Activated T-helper 2 cell treated with anti-CD3 and anti-CD28 coated beads, Interferon-gamma antibody, Interleukin-2, Interleukin-4, amounts not matched to agents 10 μg/mL and 5 μg/mL and 100 μg/mL, durations not matched to agents 14 hours and 24 hours and 36 hours (primary cell): ENCODE measurements around the gene CFAP97D2. TPM values are rescaled to one million over a fixed set of nuclear protein-coding genes. Genes with fewer than 3 reads are reported as not detected.
A peak's percentile ranks its signal among the peaks of the same experiment; 100 is the strongest.
"Not testable (repeated sequence)": the region's sequence is repeated elsewhere in the genome, so short reads cannot be mapped to it uniquely, and the experiment has no call there.

ENCODE experiments used
- DNase-seq: peaks from one replicate; pipeline ENCODE4 v3.0.0; 2021; ENCODE audit warnings: low spot score
- H3K27ac Mint-ChIP-seq: one replicate; pipeline ENCODE4 v1.8.0; 2021; ENCODE audit warnings: mixed read lengths
- H3K27me3 Mint-ChIP-seq: one replicate; pipeline ENCODE4 v1.8.0; 2021; ENCODE audit warnings: low read depth, mixed read lengths
- H3K36me3 Mint-ChIP-seq: one replicate; pipeline ENCODE4 v1.8.0; 2021; ENCODE audit warnings: low read depth, mixed read lengths
- H3K4me1 Mint-ChIP-seq: one replicate; pipeline ENCODE4 v1.8.0; 2021; ENCODE audit warnings: low read depth, mixed read lengths
- H3K4me3 Mint-ChIP-seq: one replicate; pipeline ENCODE4 v1.8.0; 2021; ENCODE audit warnings: low read depth, mild to moderate bottlenecking, moderate library complexity, mixed read lengths
- H3K9me3 Mint-ChIP-seq: one replicate; pipeline ENCODE4 v1.8.0; 2021; ENCODE audit warnings: mixed read lengths
- intact Hi-C: fragments of 100-400 bp; cut with micrococcal nuclease; formaldehyde crosslinking; loops from one replicate; pipeline ENCODE4 v1.15.1; 2023
- total RNA-seq: library from RNA; stranded (reverse); gene quantifications from 2 replicates; pipeline ENCODE4 v1.2.3, GENCODE V29; 2022

The CFAP97D2 gene
- total RNA-seq, 1 donor from 2014 or later = not detected

DNA sequence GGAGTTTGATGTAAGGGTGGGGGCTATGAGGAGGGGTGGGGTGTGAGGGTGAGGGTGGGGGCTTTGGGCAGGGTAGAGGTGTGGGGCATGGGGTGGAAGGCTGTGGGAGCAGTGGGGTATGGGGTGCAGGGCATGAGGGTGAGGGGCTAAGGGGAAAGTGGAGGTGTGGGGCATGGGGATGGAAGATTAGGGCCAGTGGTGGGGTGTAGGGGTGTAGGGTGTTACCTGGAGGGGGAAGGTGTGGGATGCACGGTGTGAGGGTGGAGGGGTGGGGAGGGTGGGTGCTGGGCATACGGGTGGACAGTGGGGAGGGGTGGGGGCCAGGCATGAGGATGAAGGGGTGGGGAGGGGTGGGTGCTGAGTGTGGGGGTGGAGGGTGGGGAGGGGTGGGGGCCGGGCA is 23.7 kb upstream of the CFAP97D2 start:
- no peak for DNase-seq
- peaks cover 43% of the 10 kb centered on the region for H3K4me1 Mint-ChIP-seq
- no peak overlapping the region for H3K4me3 Mint-ChIP-seq
- H3K9me3 Mint-ChIP-seq = no peaks in the 10 kb centered on the region
- peaks cover 23% of the 10 kb centered on the region for H3K27me3 Mint-ChIP-seq
- intact Hi-C loops = no loop called here
- no peaks in the 10 kb centered on the region for H3K36me3 Mint-ChIP-seq
- no peak overlapping the region for H3K27ac Mint-ChIP-seq

DNA sequence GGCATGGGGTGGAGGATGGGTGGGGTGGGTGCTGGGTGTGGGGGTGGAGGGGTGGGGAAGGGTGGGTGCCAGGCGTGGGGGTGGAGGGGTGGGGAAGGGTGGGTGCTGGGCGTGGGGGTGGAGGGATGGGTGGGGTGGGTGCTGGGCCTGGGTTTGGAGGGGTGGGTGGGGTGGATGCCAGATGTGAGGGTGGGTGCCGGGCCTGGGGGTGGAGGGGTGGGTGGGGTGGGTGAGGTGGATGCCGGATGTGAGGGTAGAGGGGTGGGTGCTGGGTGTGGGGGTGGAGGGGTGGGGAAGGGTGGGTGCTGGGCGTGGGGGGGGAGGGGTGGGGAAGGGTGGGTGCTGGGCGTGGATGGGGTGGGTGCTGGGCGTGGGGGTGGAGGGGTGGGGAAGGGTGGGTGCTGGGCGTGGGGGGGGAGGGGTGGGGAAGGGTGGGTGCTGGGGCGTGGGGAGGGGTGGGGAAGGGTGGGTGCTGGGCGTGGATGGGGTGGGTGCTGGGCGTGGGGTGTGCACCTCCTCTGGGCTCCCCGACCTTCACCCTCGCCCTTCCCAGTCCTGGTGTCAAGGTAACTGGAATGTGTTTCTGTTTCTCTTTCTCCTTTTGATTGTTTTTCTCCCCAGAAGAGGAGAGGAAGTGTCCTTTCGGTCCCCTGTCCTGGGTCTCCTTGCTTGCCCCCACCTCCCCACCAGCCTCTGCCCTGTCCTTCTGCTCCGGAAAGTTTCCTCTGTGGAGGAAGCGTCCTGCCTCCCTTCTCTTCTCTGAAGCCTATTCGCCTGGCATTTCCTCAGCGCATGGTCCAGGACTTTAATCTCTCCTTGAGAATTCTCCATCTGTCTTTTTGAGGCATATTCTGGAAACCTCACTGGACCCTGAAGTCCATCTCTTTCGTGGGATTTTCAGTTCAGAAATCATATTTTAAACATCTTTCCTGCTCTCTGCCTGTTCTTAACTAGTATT is 22.9 kb upstream of the CFAP97D2 start:
- Mint-ChIP-seq H3K9me3 (no peaks in the 10 kb centered on the region), H3K36me3 (no peaks in the 10 kb centered on the region), H3K27ac (peak overlapping the region; percentile 50), H3K4me1 (peaks cover 39% of the 10 kb centered on the region), H3K4me3 (peak overlapping the region; percentile 57), H3K27me3 (peaks cover 29% of the 10 kb centered on the region)
- intact Hi-C loops = no loop called here
- DNase-seq = no peak

DNA sequence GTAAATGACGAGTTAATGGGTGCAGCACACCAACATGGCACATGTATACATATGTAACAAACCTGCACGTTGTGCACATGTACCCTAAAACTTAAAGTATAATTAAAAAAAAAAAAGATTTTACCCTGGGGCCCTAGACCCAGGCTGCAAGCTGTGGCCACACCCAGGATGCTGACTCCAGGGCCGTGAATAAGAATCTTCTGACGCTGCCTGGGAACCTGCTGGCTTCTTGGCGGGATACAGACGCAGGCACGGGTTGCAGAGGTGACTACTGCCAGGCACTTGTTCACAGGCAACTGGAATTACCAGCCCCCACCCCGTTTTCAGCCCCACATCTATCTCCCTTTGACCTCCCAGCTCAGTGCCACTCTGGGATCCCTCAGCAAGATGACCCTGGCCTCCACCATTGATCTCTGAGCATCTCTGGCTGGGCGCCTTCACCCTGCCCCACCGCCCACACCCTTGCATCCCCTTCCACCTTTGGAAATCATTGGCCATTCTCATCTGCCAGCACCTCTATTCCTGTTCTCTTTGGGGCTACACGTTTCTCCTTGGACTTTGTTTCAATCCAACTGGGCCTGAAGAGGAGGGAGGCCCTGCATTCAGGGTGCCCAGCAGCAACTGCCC is 21.1 kb upstream of the CFAP97D2 start:
- Mint-ChIP-seq H3K27me3 (peaks cover 34% of the 10 kb centered on the region), H3K27ac (no peak overlapping the region), H3K9me3 (no peaks in the 10 kb centered on the region), H3K36me3 (no peaks in the 10 kb centered on the region), H3K4me3 (no peak overlapping the region), H3K4me1 (peaks cover 45% of the 10 kb centered on the region)
- no peak for DNase-seq
- intact Hi-C loops = no loop called here

DNA sequence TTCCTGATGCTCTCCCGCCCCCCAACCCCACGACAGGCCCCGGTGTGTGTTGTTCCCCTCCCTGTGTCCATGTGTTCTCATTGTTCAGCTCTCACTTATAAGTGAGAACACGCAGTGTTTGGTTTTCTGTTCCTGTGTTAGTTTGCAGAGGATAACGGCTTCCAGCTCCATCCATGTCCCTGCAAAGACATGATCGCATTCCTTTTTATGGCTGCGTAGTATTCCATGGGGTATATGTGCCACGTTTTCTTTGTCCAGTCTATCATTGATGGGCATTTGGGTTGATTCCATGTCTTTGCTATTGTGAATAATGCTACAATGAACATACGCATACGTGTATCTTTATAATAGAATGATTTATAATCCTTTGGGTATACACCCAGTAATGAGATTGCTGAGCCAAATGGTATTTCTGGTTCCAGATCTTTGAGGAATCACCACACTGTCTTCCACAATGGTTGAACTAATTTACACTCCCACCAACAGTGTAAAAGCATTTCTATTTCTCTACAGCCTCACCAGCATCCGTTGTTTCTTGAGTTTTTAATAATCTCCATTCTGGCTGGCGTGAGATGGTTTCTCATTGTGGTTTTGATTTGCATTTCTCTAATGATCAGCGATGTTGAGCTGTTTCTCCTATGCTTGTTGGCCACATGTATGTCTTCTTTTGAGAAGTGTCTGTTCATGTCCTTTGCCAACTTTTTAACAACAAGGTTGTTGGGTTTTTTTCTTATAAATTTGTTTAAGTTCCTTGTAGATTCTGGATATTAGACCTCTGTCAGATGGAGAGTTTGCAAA is 20.0 kb upstream of the CFAP97D2 start:
- intact Hi-C loops, H3K4me3 Mint-ChIP-seq, H3K9me3 Mint-ChIP-seq, DNase-seq, H3K27ac Mint-ChIP-seq, H3K36me3 Mint-ChIP-seq: not testable (repeated sequence)
- Mint-ChIP-seq H3K27me3 (peaks cover 31% of the 10 kb centered on the region), H3K4me1 (peaks cover 38% of the 10 kb centered on the region)

DNA sequence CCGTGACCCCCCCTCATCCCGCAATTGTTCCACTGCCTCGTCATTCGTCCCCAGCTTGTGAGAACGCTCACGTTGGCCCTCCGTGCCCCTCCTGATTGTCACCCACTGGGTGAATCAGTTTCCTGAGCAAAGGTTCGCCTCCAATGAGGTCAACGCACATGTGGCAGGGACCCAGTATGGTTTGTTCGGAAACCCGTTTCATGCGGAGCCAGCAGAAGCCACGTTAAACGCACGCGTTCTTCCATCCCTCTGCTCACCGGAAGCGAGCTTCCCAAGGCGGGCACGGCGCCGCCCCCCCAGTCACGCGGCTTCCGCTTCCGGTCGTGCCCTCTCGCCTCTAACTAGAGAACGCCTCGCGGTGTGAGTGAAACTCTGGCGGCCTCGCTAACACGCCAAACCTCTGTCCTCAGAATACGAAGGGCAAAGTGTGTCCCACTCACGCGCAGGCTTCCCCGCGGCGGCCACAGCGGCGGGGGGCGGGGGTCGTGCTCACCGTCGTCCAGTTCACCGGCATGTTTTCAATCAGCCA is 18.0 kb upstream of the CFAP97D2 start:
- Mint-ChIP-seq H3K27ac (no peak overlapping the region), H3K9me3 (no peaks in the 10 kb centered on the region), H3K36me3 (no peaks in the 10 kb centered on the region), H3K4me1 (peaks cover 32% of the 10 kb centered on the region), H3K27me3 (peaks cover 31% of the 10 kb centered on the region), H3K4me3 (no peak overlapping the region)
- intact Hi-C loops = no loop called here
- DNase-seq = no peak

DNA sequence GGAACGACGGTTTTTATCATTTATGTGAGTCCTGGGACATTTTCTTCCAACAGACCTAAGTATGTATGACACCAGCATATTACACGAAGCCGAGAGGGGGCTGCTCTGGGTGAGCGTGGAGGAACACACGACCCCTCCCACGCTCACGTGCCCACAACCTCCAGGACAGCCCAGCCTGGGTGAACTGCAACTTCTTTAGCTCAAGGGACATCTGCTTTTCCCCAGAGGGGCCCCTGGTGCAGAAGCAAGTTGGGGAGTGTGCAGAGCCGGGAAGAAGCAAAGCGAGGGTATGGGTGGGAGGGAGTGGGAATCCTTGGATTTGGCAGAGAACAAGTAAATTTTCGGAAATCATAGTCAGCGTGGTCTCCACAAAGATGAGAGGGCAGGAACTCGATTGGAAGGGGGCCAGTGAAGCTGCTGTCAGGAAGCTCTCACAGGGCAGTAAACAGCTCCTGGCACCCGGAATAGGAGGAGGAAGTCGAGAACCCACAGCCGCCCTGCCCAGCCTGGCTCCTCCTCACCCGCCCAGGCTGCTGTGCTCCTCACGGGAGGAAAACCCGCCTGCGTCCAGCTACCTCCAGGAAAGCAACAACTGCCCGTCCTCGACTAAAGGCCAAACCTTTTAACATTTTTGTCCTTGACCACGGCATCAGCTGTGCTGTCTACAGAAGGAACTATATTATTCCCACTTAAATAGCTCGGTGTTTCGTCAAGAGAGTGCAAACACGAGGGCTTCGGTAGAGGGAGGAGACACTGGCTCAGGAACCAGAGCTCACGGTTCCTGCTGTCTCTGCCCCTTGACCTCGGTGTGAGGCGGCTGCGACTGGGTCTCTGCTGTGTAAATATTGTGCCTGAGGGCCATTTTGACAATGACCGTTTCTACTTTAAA is 17.2 kb upstream of the CFAP97D2 start:
- Mint-ChIP-seq H3K27me3 (peaks cover 31% of the 10 kb centered on the region), H3K4me1 (peaks cover 28% of the 10 kb centered on the region)
- intact Hi-C loops = no loop called here

DNA sequence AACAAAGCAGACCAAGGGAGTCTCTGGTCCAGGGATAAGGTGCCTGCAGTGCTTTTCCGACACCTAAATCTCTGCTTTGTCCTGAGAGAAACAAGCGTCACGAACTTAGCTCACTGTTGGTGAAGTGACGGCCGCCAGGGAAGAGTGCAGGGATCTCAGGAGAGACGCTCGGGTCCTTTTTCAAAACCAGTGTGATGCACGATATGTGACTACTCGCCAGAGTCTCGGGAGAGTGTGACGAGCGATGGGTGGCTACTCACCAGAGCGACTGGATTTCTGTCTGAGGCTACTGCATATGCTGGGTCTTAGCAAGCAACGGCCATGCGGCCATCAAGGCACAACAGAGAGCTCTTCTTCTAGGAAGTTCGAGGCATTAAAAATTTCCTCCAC is 16.5 kb upstream of the CFAP97D2 start:
- H3K4me1 Mint-ChIP-seq = peaks cover 24% of the 10 kb centered on the region
- peaks cover 33% of the 10 kb centered on the region for H3K27me3 Mint-ChIP-seq
- no peak overlapping the region for H3K4me3 Mint-ChIP-seq
- H3K9me3 Mint-ChIP-seq = no peaks in the 10 kb centered on the region
- H3K27ac Mint-ChIP-seq = no peak overlapping the region
- intact Hi-C loops = no loop called here
- H3K36me3 Mint-ChIP-seq = no peaks in the 10 kb centered on the region
- no peak for DNase-seq

More for the DNA sequence above, 17.2 kb upstream of the CFAP97D2 start:
- H3K27ac Mint-ChIP-seq = no peak overlapping the region
- no peaks in the 10 kb centered on the region for H3K9me3 Mint-ChIP-seq
- DNase-seq = no peak
- H3K36me3 Mint-ChIP-seq = no peaks in the 10 kb centered on the region
- no peak overlapping the region for H3K4me3 Mint-ChIP-seq

DNA sequence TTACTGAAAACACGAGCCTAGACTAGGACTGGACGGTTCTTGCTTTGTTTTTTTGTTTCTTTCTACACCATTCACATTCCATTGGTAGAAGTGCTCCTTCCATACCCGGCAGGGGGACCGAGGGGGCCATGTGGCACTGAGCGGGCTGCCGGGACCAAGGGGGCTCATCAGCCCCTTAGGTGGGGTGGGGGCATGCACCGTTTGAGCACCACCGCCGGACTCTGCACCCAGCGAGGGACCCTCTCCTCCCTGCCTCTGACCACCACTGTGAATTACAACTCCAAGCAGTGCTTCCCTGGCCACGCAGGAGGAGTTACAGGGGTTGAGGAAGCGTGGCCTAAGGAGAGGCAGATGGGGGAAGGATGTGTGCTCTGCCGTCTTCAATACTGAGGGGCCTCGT is 15.0 kb upstream of the CFAP97D2 start:
- Mint-ChIP-seq H3K9me3 (no peaks in the 10 kb centered on the region), H3K27ac (no peak overlapping the region), H3K27me3 (peaks cover 30% of the 10 kb centered on the region), H3K36me3 (no peaks in the 10 kb centered on the region), H3K4me1 (peaks cover 18% of the 10 kb centered on the region), H3K4me3 (no peak overlapping the region)
- intact Hi-C loops = no loop called here
- DNase-seq = no peak

DNA sequence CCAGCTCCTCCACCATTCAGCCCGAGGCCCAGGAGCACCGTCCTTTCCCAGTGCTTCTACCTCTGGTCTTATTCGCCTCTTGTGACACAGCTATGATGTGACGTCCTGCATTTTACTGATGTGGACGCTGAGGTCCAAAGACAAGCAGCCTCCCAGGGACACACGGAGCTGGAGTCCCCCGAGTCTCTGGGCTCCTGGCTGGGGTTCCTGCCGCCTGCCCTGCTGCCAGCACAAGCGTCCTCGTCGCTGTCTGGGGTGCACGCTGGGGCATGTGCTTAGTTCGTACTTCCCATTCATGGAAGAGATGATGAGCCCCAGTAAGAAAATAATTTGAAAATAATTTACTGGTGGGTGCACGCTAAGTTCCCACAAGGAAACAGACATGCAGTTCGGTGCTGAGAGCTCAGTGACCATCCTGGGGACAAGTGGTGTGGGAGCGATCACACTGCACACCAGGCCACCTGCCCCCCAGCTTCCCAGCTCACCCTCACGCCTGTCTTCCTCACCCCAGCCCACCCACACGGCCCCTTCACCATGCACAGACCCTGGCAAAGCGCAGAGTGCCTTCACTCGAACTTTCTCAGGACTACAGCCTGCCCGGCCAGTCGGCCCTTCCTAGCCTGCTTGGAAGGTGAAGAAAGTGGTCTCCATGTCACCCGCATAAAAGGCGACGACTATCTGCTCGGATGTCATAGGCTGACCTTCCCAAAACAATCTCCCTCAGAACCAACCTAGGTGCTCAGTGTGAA is 14.2 kb upstream of the CFAP97D2 start:
- H3K27ac Mint-ChIP-seq = no peak overlapping the region
- H3K4me1 Mint-ChIP-seq = peaks cover 18% of the 10 kb centered on the region
- H3K9me3 Mint-ChIP-seq = no peaks in the 10 kb centered on the region
- no peak for DNase-seq
- intact Hi-C loops = no loop called here
- no peak overlapping the region for H3K4me3 Mint-ChIP-seq
- no peaks in the 10 kb centered on the region for H3K36me3 Mint-ChIP-seq
- peaks cover 24% of the 10 kb centered on the region for H3K27me3 Mint-ChIP-seq

DNA sequence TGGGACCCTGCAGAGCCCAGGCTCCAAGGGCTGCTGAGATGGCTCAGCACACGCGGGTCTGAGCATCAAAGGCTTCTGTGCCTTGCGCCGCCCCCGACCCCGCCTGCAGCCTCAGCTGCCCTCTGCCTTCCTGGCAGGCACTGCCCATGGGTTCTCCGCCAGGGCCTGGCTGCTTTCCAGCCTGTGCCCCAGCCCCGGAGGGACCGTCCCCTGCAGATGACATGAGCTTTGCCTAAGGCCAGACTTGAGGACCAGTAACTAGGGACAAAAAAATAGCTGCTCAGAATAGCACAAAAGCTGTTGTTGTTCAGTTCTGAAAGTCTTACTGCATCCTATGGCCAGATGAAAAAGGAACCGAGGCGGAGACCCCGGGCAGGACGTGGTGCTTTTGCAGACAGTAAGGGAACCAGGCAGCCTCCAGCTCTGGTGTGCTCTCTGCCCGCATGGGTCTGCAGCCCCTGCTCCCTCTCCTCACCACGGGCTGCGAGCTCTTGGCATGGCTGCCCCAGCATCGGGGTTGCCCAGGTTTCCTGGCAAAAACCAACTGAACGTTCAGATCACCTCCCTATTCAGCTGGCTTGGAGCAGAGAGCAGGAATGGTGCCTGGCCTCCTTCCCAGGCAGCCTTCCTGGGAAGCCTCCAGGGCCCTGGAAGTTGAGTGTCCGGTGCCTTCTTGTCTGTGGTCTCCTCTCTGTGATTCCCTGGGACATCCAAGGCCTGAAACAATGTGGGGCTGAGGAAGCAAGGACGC is 12.5 kb upstream of the CFAP97D2 start:
- intact Hi-C loops = no loop called here
- peaks cover 17% of the 10 kb centered on the region for H3K27me3 Mint-ChIP-seq
- H3K36me3 Mint-ChIP-seq = no peaks in the 10 kb centered on the region
- DNase-seq = no peak
- peaks cover 11% of the 10 kb centered on the region for H3K4me1 Mint-ChIP-seq
- H3K4me3 Mint-ChIP-seq = no peak overlapping the region
- no peak overlapping the region for H3K27ac Mint-ChIP-seq
- peaks cover under 1% of the 10 kb centered on the region for H3K9me3 Mint-ChIP-seq

DNA sequence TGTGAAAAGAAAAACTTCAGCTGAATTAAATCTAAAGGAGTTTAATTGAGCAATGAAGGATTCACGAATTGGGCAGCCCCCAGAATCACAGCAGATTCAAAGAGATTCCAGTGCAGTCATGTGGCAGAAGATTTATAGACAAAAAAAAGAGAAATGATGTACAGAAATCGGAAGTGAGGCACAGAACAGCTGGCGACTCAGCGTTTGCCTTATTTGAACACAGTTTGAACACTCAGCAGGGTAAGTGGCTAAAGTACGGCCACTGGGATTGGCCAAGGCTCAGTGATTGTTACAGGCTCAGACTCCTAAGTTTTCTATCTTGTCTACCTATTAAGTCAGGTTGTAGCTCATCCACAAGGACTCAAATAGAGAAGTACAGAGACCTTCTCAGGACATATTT is 11.6 kb upstream of the CFAP97D2 start:
- Mint-ChIP-seq H3K27me3 (peaks cover 17% of the 10 kb centered on the region), H3K27ac (no peak overlapping the region), H3K36me3 (no peaks in the 10 kb centered on the region), H3K9me3 (peaks cover 6% of the 10 kb centered on the region), H3K4me3 (no peak overlapping the region), H3K4me1 (peaks cover 4% of the 10 kb centered on the region)
- intact Hi-C loops = no loop called here
- no peak for DNase-seq
